HG02885 (cell line): ENCODE data around the gene IFIH1.

ENCODE experiments used
- ATAC-seq: cut with Tn5 transposase; IDR thresholded peaks from one replicate; pipeline ENCODE4 v1.9.1; 2021; ENCODE audit warnings: mild to moderate bottlenecking; ENCODE audit not compliant: unreplicated experiment, poor library complexity

The IFIH1 gene

DNA sequence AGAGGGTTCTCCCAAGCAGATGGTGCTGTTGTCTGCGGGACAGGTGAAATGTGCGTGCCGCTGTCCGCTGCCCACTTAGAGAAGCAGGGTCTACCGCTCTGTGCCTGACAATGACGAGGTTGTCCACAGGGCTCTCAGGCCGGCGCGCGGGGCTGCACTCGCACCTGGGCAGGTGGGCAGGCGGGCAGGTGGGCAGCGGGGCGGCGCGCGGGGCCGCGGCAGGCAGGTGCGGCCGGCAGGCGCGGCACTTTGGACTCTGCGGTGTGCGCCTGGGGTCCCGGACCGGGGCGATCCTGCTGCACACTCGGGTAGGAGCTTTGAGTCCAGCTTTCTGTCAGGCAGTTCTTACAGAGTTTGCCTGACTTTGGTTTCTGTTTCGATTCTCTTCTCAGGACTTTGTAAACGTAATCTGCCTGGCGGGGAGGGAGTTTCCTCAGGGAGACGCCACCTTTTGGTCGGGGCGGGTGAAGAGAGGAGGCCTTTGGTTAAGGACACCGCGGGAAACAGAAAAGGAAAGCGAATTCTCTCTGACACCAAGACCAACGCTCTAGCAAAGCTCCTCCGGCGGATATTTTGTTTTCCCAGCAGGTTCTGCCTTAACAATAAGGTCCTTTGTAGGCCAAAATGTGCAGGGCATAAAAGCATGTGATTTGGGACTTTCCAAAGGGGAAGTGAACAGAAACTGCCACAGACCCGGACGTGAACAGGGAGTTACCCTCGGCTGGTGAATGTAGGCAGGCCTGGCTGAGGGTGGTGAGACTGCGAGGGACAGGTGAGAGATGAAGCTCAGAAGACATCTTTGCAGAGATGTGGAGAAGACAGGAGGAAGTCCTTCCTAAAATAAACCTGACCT, at the start of gene IFIH1:
TSS of gene IFIH1 (minus strand) at position 357 of the 853 bp plus-strand sequence. CDS start 377 bp downstream, outside the sequence.
- ATAC-seq: peak; percentile 79

DNA sequence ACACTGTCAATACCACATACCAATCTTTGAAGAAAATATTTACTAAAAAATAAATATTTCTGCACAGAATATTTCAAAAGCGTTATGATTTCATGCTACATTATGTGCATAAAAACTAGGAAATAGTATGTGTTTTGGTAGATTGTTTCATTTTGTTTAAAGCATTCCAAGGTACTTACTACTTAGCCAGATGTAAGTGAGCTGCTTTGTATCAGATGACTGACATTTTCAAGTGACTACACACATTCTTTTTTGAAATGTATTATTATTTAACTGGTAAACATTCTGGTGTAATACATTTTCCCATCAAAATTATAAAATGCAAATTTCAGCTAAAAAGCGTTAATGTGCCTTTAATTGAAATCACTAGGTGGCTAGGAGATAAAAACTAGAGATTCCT, 46.9 kb upstream of the IFIH1 start:
- ATAC-seq: no peak

DNA sequence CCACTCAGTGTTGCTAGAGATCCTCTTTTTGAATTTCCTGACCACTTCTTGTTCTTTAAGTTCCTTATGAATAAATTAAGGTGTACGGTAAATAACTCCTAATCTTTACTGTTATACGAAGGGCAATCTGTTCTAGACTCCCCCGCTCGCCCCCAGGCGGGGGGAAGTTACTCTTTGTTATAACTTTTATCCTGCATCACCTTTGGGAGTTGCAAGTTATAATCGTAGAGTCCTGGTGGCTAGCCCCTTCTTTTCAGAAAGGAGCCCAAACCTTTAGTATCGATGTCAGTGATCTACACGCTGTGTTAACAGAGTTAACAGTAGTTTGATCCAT, 26.1 kb upstream of the IFIH1 start:
- ATAC-seq: no peak

DNA sequence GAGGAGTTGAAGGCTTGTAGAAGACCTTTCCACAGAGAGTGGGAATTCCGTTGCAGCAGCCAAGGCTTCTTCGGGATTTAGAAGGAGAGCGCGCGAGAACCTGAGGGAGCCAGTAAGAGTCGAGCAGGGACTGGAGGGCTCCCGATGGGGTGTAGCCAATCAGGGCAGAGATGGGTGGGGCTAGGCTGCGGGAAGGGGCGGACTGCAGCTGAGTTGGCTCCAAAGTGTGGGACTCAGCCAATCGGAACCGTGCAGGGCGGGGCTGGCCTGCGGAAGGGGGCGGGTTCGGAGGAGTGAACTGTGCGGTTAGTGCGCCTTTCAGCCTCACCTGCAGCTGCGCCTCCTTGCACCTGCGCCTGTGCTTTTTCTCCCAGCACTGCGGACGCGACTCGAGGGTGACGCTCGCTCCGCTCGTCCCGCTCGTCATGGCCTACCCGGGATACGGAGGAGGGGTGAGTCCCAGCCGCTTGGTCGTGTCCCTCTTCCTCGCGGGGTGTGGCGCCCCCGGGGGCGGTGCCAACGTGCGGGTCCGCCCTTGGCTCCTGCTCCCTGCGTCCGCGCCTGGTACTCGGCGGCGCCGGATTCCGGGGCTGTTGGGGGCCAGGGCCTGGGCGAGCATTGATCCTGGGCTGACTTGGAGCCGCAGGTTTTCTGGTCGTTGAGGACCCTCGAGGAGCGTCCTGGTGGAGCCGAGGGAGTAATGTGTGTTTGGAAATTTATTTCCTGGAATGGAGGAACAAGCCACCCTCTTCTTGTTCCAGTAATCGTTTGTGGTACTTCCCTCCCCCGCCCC, 25.5 kb upstream of the IFIH1 start, which contains the start of gene GCA:
TSS of gene GCA (plus strand) at position 309 of the 793 bp plus-strand sequence. CDS start at position 426, 117 bp downstream.
- ATAC-seq: peak; percentile 98

DNA sequence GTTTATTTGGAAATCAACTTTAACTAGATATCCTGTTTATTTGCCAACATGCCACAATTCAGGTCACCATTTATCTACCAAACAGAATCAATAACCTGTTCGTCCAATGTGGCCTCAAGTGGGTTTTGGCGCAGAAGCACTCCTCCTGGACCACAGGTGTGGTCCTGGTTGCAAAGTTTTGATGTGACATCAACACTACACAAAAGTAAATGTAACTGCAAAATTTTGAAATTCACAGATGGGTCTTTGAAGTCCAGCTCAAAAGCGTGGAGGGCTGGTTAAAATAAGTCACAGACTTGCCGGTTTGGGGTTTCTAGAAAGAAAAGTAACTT, 25.0 kb upstream of the IFIH1 start:
- no peak for ATAC-seq

DNA sequence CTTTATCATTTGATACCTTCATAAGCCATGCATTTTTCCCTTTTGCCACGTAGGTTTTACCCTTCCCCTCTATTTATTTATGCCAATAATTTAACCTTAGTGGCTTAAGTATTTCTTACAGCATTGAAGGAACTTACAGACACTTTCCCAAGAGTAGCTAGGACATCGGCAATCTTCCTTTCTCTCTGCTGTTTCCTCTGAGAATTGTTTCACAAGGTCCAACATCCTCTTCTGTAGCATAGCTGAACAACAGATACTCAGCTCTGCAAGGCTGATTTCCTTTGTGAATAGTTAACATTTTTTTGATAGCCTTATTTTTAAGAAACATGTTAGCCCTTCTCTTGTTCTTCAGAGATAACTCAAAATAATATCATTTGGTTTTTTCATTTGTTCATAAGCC, 24.4 kb upstream of the IFIH1 start:
- no peak for ATAC-seq

DNA sequence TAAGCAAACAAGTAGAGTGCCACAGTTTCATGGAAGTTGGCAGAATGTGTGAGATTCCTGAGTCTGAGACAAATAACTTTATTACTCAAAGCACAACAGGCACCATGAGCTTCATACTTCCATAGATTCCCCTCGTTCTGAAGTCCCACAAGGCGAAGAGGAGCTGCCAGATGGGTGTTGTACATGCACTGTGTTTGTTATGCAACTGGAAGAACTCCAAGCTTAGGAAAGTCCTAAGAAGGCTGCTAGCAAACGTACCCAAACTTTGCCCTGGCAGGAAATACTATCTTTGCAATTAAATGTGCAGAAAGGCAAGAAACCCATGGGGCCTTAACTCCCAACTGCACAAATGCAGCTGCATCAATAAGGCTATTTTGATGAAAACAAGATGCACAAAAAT, 23.8 kb upstream of the IFIH1 start:
- no peak for ATAC-seq

DNA sequence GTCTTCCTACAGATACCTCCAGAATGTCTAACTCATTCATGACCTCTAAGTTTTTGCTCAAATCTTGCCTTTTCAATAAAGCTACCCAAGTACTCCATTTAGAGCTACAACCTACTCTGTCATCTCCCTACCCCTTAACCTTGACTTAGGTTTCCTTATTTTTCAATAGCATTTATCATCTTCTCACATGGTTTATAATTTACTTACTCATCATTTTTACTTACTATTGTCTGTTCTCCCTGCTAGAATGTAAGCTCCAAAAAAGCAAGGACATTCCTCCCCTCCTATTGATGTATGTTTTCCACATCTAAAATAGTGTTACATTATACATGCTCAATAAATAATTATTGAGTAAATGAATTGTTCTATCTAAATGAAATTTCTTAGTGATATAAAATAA, 22.3 kb upstream of the IFIH1 start:
- ATAC-seq: no peak

DNA sequence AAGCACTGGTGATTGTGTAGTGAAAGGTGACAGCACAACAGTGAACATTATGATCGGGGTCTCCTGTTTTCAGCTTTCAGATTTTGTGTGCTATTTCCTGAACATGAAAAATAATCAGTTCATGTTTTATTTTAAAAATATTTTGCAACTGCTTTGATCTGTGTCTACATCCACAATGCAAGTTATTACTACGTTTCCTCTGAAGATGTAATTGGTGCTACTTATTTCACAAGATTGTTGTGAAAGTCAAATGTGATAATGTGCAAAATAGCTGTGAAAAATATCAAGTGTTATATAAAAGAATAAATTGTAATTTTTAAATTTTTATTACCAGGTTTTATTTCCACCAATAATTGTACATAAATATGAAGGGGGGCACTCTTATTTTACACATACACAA, 19.4 kb upstream of the IFIH1 start:
- no peak for ATAC-seq

DNA sequence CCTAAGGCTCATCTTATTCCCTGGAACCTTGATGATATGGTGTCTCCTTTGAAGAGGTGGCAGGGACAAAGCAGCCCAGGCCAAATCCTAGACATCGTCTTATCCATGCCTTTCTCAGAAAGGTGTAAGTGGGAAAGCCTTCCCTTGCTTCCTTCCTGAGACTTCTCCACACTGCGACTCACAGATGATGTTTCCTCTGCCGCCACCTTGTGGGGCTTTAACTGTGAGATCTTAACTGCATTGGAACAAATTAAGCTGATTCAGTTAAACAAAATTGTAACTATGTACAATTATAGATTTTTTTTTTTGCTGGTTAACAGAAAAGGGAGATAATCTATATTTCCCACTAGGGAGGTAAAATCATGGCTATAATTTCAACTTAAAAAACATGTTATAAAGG, 15.5 kb upstream of the IFIH1 start:
- ATAC-seq: peak; percentile 73

DNA sequence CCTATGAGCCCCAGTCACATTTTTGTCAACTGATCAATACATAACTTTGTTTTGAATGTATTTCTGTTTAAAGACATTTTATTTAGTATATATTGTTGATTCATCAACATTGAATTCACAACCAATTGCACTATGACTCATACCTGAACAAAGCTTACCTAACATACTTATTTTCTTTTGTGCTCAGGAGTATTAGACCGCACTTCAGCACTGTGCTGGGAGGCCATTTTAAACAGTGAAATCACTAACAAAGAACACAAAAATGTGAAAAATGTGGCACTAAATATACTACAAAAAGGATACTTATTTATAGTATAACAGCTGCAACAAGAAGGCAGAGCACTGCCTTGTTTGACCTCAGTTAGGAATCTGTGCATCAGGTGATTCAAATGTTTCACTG, 12.4 kb upstream of the IFIH1 start:
- no peak for ATAC-seq

DNA sequence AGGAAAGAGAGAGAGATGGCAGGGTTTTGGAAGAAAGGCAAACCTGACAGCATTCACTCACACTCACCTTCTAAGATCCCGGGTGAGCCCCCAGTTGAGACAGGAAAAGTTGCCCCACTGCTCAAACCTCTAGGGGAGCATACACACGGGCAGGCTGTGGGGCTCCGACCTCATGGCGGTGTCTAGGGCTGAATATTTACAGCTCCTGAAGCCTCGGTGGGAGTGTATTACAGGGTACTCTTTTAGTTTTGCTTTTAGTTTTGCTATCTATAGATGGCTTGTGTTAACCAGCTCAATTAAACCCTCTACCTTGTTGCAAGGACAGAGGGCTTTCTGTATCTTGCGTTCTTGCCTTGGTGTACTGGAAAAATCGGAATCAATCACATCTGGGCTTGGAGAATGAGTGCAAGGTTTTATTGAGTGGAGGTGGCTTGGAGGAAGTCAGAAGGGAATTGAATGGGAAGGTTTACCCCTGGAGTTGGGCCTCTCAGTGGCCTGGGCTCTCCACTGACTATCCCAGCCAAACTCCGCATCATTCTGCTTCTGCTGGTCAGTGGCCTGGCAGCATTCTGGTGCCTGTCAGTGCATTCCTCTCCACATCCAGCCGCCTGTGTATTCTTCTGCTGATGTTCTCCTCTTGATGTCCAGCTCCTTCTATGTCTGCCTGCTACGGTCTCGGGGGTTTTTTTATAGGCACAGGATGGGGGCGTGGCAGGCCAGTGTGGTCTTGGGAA, 10.1 kb upstream of the IFIH1 start:
- ATAC-seq: peak; percentile 95

DNA sequence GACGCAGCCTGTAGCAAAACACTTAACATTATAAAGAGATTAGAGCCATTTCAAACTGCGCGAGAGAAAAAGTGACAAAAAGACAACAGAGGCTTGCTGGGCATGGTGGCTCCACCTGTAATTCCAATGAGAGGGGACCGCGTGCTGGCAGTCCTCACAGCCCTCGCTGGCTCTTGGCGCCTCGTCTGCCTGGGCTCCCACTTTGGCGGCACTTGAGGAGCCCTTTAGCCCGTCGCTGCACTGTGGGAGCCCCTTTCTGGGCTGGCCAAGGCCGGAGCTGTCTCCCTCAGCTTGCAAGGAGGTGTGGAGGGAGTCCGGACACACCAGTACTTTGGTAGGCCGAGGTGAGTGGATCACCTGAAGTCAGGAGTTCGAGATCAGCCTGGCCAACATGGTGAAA, 9.3 kb upstream of the IFIH1 start:
- no peak for ATAC-seq

DNA sequence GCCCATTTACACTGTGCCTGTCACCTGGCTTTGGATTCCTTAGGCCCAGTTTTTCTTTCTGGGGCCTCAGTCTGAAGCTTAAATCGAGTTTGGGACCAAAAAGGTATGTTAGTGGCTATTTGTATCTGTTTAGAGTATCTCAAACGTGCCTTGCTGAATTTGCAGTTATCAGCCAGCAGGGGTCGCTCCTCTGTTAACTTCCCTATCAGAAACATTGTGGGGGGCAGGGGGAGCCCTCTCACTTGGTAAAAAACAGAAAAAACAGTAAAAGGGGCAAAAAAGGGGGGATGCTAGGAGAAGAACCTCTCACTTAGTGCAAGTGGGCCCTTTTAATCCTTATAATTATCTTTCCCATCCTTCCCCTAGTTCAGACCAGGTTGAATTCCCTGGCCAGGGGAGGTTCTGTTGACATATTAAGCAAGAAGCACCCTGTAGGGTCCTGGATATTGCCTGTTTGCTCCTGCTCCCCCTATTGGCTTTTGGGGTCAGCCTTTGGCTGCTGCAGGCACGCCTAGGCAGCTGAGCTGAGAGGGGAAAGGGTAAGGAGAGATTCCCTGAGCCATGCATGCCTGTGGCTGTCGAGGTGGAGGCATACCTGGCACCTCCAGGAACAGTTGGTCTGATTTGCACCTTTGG, 8.8 kb upstream of the IFIH1 start:
- ATAC-seq: no peak

DNA sequence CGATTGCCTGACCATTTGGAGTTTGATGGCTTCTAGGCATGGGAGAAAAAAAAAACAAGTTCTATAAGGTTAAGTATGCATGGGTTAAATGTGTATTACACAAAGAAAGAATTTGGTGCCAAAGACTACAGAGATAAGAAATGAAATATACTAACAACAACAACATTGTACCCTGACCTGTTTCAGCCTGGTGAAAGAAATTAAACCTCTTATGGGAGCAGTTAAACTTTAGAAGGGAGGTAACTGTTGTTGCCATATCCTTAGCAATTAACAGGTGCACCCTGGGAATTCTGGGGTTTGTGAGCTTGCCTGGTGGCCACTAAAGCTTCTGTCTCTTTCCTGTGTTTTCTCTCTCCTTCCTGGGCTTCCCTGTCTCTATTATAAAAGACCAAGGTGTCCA, 6.5 kb upstream of the IFIH1 start:
- ATAC-seq: no peak

DNA sequence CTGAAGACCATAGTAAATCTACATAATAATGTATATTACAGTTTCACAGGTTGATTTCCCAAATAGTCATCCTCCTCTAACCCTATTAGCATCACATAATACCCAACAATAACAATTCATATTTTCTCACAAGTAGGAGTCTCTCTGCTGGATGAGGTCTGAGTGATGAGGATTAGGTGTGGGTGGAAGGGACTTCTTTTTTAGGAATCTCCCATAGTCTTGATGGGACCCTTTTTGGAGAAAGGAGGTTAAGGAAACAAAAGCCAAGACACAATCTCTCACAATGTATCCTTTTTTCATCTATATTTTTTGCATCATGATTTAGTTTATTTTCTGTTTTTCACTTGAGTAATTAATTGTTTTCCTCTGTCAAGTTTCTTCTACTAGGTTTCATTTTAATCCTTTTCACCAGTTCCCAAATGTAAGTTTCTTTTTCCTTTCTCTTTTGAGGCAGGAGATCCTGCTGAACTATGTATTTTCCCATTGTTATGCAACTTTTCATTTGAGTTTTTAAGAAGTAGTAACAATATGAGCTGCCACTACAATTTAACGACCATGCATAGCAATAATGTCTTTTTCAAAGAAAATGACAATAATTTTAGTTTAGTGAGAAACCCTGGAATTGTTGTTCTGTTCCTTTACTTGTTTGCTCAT, 2.5 kb upstream of the IFIH1 start:
- ATAC-seq: no peak

DNA sequence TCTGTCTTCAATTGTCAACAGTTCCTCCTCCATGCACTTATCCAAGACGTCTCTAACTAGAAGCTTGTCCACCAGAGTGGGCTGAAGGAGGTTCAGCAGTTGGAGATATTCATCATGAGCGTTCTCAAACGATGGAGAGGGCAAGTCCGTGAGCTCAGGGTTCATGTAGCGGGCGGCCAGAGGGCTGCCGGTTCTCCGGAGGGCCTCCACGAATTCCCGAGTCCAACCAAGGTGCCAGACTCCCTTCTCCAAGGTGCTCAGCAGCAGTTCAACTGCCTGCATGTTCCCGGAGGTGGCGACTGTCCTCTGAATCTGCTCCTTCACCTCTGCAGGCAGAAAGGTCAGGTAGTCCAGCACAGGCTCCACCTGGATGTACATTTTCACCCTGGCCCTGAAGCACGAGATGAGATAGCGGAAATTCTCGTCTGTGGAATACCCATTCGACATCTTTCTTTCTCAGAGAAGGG, 590 bp downstream of the IFIH1 start:
- peak; percentile 21 for ATAC-seq

DNA sequence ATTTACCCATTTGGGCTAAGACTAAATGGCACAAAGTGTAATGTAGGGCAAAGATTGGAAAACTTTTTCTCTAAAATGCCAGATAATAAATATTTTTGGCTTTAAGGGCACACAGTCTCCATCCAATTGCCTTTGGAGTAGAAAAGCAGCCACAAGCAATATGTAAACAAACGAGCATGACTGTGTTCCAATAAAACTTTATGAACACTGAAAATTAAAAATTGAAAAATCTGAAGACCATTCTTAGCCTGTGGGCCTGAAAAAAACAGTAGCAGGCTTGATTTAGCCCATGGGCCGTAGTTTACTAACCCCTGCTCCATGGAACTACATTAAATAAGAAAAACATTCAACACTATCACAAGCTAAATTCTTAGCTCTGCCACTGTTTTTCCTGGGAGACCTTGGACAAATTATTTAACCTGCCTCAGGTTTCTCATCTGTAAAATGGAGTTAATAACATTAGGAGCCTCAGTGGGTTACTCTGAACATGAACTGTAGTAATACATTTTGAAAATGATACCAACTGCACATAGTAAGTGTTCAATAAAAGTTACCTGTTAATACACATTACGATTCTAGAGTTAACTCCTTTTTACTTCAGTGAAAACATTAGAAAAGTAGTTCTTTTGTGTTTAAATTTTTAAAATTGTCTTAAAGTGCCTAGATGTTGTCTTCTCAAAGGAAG, 1.3 kb downstream of the IFIH1 start:
- no peak for ATAC-seq

DNA sequence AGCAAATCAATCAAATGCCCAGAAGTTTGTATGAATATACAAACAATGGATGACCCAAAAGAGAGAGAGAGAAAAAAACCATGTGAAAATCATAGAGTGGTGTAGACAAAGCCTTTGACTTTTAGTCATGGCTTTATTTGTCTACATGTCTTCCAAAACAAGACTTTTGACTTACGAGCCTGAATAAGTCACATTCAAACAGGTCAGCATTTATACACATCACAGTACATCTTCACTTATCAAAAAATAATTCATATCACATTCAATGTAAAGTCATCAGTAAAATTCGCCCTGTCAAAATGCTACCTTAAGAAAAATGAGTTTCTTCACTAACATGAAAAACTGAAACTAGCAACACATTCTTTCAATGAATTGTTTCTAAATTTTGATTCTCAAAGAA, 1.9 kb downstream of the IFIH1 start:
- ATAC-seq: no peak
